ENCODE results near the gene C6orf132.
A peak's percentile ranks its signal among the peaks of the same experiment; 100 is the strongest.

C6orf132 gene

GRCh38 chr6:42105709-42106108 is 36.7 kb downstream of the C6orf132 start:
- DNase-seq (ENCODE audit: low read depth in 2 of 2), result no peak

GRCh38 chr6:42105156-42105648 is 37.2 kb downstream of the C6orf132 start:
- no peak for DNase-seq (ENCODE audit: low read depth in 2 of 2)

DNA sequence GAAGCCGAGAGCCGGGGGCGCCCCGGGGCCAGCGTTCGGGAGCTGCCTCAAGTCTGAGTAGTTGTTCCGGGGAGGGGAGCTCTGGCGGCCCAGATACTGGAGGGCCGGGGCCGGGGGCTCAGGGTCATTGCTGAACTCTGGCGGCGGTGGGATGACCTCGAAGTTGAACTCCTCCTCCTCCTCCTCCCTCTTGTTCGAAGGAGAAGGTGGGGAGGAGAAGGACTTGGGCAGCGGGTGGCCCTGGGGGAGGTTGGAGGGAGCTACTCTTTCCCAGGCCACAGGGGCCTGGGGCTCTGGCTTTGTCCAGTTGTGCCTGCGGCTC is 37.7 kb downstream of the C6orf132 start:
- no peak for DNase-seq (ENCODE audit: low read depth in 2 of 2)

GRCh38 chr6:42104095-42104803 is 38.2 kb downstream of the C6orf132 start:
- peak; percentile 33 to 39 for DNase-seq (ENCODE audit: low read depth in 2 of 2)

DNA sequence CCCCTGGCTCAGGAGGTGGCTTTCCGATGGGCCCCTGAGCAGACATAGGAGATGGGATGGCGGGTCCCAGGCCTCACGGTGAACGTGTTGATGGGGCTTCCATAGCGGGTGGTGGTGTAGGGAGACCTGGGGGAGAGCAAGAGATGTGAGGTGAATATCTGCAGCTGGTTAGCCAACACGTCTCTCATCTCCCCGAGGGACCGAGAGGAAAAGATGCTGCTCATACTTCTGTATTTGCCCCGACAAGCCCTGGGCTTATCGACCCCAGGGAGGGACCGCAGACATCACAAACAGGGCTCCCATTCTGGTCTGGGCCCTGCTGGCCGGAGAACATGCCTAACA is 38.7 kb downstream of the C6orf132 start:
- no peak for DNase-seq (ENCODE audit: low read depth in 2 of 2)

- no peak for DNase-seq (ENCODE audit: low read depth in 2 of 2)
Observed at GRCh38 chr6:42103216-42103615, 39.2 kb downstream of the C6orf132 start.

DNA sequence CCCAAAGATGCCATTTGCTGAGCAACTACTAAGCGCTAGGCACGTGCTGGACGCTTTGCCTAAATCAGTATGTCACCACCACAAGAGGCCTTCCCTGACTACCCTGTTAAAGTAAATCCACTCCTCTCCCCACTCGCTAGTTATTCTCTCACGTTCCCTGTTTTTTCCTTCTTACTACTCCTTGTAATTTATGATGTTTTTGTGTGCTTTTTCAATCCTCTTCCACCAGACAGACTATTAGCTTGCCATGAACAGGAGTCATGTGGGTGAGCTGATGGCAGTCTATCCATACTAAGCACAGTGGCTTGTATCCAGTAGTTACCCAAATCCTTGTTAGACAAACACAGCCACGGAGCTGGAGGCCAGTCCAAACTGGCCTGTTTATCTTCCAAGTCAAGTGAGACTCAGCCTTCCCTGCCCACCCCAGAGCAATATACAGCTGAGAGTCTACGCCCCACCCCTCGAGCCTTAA is 41.2 kb downstream of the C6orf132 start:
- no peak for DNase-seq (ENCODE audit: low read depth in 2 of 2)

GRCh38 chr6:42100029-42100901 is 42.2 kb downstream of the C6orf132 start:
- DNase-seq (ENCODE audit: low read depth in 2 of 2), result no peak

DNA sequence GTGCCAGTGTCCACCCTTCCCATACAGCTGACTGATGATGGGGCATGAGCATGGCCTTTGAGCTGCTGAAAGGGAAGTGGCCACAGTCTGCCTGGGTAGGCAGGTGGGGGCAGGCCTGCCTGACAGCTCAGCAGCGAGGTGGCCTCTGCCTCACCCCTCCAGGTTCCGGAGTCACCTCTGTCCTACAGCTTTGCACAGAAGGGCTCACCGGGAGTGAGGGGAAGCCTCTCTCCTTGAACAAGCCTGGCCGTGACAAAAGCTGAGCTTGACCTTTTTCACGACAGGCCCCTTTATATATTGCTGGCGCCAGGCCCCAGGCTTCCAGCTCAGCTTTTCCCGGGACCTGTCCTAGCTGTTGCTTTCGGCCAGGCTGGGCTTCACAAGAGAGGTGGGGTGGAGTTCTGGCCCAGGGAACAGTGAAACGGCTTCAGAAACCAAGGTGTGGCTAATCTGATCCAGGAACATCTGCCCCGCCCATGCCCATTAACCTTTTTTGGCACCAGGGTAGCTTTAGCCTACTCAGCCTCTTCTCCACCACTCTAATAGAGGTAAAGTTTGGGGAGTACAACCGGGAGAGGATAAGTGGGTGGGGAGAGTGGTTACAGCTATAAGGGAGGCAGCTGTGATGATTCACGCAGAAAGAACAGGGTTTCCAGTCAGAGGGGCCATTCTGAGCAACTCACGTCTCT is 42.9 kb downstream of the C6orf132 start:
- DNase-seq (ENCODE audit: low read depth in 2 of 2), result no peak

GRCh38 chr6:42095776-42096541 is 46.5 kb downstream of the C6orf132 start:
- no peak for DNase-seq (ENCODE audit: low read depth in 2 of 2)

- DNase-seq (ENCODE audit: low read depth in 2 of 2), result no peak
Observed at GRCh38 chr6:42095094-42095493, 47.3 kb downstream of the C6orf132 start.

GRCh38 chr6:42093582-42094329 is 48.7 kb downstream of the C6orf132 start:
- DNase-seq (ENCODE audit: low read depth in 2 of 2), result no peak

DNA sequence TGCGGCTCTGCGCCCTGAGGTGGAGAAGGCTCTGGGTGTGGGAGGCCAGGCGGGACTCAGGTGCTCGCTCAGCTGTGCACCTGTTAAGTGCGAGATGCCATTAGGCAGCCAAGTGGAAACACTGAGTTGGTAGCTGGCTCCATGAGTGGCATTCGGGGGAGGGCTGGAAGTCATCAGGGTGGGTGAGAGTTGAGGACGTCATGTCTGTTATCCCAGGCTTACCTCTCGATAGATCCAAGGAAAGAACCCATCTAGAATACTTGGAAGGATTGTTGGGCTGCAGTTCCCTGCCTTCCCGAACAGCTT is 50.7 kb downstream of the C6orf132 start:
- DNase-seq (ENCODE audit: low read depth in 2 of 2), result no peak

- DNase-seq (ENCODE audit: low read depth in 2 of 2), result no peak
Observed at GRCh38 chr6:42090819-42091717, 51.4 kb downstream of the C6orf132 start.

- no peak for DNase-seq (ENCODE audit: low read depth in 2 of 2)
Observed at GRCh38 chr6:42088101-42088591, 54.3 kb downstream of the C6orf132 start.

- no peak for DNase-seq (ENCODE audit: low read depth in 2 of 2)
Observed at GRCh38 chr6:42086046-42087035, 56.1 kb downstream of the C6orf132 start.

DNA sequence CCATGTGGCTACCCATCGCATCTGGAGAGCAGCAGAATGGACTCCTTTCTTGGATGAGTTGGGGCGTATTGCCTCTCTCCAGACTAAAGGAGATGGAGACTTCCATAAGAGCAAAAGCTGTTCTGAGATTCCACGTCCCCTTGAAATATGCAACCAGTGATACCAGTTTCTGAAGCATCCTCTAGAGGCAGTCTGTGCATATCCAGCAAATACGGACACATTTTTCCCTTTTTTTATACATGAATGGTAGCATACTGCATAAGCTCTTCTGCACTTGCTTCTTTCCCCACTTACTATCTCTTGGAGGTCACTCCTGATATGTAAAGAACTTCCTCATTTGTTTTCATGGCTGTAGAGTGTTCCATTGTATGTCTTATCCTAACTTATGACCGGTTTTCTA is 57.5 kb downstream of the C6orf132 start:
- no peak for DNase-seq (ENCODE audit: low read depth in 2 of 2)

DNA sequence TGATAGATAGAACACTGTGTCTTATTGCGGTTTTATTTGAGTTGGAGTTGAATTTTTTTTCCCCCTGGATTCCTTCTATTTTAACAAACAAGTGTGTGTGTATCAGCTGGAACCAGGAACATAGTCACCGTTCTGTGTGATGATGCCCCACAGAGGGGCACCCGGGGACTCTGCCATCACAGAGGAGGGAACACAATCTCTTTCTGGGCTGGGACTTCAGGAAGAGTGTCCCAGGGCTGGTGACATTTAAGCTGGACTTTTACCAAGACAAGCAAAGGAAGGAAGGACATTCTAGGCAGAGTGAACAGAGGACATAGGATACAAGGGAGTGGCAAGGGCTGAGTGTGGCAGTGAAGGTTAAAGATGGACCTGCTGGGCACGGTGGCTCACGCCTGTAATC is 58.9 kb downstream of the C6orf132 start:
- no peak for DNase-seq (ENCODE audit: low read depth in 2 of 2)
